Pulmonary artery endothelial cell (primary cell): ENCODE data around the gene ADGRL2. TPM values are rescaled to one million over a fixed set of nuclear protein-coding genes. Genes with fewer than 3 reads are reported as not detected.
A peak's percentile ranks its signal among the peaks of the same experiment; 100 is the strongest.

Source experiments
- DNase-seq: peaks from one replicate; pipeline ENCODE4 v3.0.0-alpha.2; 2011; ENCODE audit warnings: low read depth, low spot score
- total RNA-seq: library from RNA; depleted of rRNA; stranded (reverse); fragments of >200 nt; gene quantifications from 2 replicates; pipeline ENCODE4 v1.2.3, GENCODE V29; 2014

ADGRL2 gene
- total RNA-seq, 1 donor from 2014 or later, result 64.4 TPM

DNA sequence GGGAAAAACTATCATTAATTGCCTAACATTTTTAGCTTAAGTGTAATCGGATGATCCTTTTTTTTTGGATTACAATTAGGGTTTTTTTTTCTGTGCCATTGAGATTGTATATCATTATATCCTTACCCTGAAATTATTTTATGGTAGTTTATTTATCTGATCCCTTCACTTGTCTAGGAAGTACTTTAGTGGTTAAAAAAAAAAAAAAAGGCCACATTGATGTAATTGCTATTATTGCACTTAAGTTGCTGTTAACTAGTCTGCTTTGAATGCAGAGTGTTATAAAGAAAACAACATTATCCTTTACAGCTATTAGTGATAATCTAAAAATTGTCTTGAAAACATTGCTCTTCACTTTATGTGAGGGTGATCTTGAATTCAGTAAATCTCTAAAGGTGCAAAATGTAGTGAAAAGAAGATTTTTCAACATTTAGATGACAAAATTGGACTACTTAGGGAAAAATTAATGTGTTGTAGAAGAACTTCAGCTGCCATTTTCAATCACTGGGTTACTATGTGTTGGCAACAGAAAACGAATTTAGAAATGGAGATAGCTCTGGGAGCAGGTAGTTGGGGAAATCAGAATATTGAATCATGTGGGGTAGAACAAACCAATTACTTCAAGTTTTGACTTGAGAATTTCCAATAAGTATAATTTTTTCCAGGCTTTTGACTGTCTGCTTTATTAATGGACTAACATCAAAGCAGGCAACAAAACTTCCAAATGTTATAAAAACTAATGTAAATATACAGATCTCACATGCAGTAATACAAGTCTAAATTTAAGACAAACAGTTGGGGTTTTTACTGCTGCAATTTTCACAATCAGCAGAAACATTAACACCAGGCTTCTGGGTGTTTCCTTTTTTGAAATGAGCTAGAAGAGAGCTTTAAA, 5.0 kb downstream of the ADGRL2 start:
- no peak for DNase-seq

- DNase-seq, result no peak
These were observed 5.7 kb downstream of the ADGRL2 start for GRCh38 chr1:81806432-81806770.

GRCh38 chr1:81808760-81809159, 8.0 kb downstream of the ADGRL2 start:
- no peak for DNase-seq

- DNase-seq, result no peak
These were observed 9.1 kb downstream of the ADGRL2 start for GRCh38 chr1:81809808-81810207.

- no peak for DNase-seq
These were observed 11.1 kb downstream of the ADGRL2 start for GRCh38 chr1:81811757-81812371.

- no peak for DNase-seq
These were observed 12.0 kb downstream of the ADGRL2 start for GRCh38 chr1:81812712-81813111.

DNA sequence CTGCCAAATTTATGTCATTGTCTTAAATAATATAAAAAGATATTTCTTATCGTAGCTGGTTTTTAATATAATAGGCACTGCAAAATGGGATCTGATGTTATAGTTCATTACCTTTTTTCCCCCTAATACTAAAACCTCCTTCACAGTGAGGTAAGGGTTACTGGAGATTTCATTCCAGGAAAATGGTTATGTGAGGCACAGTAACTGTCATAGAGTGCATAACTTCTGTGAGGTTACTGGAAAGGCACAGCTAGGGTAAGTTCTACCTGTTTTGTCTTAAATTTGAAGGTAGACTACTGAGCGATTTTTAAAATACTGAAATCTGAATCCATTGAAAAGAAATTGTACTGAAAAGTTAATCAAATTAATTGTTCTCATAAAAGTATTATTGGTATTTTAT, 13.0 kb downstream of the ADGRL2 start:
- DNase-seq, result no peak

DNA sequence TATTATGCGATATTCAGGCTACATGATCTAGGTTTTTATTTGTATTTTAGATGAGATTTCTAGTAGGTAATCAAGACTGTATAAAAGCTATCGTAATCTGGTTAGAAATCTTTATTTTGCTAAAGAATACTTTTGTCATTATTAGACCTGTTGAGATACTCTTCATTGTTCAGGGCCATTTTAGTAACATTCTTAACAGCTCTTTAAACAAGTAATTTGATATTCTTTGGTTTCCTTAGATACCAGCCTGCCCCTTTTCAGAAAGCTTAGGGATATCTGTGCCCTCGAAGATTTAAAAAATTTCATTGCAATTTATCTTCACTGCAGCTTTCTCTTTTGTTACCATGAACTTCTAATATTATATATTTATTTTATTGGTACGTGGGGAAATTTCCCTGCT, 18.9 kb downstream of the ADGRL2 start:
- no peak for DNase-seq

DNA sequence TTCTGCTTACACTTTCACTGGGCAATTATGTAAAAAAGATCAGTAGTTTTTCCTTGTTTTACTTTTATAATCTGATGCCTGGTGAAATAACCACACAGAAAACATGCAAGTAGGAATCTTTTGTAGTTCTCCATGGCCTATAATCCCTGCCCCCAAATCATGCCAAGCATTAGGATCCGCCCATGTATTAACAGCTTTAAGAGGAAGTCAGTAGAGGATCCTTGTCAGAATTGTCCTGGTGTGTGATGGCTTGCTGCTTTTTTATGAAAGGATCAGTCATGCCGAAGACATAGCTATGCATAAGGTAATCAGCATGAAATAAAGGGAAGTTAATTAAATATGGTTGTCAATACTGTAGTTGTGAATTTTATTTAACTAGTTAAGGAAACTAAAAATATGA, 20.0 kb downstream of the ADGRL2 start:
- DNase-seq, result no peak

DNA sequence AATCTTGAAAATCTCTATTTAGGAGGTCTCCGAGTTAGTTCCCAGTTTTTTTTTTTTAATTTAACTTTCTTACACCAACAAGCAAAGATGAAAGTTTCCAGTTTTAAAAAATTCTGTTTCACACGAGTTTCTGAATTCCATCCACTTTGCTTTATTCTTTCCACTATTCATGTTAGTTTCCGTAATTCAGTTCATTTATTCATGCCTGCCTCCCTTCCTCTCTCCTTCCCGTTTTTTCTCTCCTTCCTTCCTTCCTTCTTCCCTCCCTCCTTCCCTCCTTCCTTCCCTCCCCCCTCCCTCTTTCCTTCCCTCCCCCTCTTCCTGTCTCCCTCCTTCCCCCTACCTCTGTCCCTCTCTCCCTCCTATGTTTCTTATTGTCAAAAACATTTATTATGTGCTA, 22.3 kb downstream of the ADGRL2 start:
- no peak for DNase-seq

DNA sequence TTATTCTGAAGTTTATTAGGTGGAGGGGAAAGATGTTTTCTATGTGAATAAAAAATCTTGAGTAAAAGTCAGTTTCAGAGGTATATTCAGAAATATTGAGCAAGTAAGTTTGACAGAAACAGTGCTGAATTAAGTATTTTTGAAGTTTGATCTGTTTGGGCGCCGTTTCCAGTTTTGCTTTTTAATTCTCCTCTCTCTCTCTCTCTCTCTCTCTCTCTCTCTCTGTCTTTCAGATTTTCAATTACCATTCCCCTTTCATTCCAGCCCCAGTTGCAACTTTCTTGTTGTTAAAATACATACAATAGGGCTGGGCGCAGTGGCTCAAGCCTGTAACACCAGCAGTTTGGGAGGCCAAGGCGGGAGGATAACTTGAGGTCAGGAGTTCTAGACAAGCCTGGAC, 24.0 kb downstream of the ADGRL2 start:
- no peak for DNase-seq

DNA sequence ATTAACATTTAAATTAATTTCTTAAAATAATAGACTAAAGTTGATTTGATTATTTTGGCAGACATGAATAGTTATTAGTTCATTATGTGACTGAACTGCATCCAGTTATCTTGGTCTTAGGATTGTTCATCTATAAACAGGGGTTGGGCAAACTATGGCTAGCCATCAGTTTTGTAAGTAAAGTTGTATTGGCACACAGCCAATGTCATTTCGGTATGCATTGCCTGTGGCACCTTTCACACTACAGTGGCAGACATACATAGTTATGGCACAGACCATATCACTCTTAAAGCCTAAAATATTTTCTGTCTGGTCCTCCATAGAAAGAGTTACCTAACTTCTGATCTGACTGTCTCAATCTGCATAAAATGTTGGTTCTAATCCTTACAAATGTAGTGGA, 27.2 kb downstream of the ADGRL2 start:
- no peak for DNase-seq

DNA sequence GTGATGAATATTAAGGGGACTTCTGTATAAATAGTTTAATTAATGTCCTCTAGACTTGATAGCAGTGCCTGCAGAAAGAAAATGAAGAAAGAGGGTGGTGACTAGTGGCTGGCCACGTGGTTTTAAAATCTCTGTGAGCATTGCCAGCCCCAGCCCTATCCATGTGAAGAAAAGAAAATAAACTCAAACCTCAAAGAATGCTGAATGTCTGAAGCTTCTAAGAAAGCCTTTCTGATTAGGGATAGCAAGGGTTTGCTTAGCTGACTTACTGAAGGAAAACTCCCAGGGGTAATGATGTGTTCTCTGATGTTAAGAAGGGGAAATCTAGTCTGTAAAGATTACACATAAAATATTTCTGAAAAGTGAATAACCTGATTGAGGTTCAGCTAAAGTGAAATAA, 31.8 kb downstream of the ADGRL2 start:
- no peak for DNase-seq

DNA sequence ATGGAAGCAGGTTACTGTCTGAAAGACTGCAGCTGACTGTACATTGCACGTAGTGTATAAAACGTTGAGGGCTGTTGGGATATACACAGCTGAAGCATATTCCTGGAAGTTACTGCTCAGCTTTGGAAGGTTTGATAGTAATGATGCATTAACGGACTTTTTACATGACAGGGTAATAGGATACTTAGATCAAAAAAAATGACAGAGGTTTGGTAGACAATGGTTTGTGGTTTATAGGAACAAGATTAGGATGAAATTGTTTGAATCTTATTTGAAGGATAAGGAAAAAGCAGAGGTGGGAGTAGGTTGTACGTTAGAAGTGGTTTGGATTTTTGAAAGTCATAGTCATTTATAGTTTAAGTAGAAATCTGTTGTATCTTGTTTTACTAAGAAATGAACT, 33.0 kb downstream of the ADGRL2 start:
- DNase-seq, result no peak

- DNase-seq, result no peak
These were observed 33.5 kb downstream of the ADGRL2 start for GRCh38 chr1:81834268-81834667.

GRCh38 chr1:81834921-81835698, 34.4 kb downstream of the ADGRL2 start:
- DNase-seq, result peak; percentile 87

- DNase-seq, result no peak
These were observed 35.4 kb downstream of the ADGRL2 start for GRCh38 chr1:81836007-81836626.

- no peak for DNase-seq
These were observed 38.0 kb downstream of the ADGRL2 start for GRCh38 chr1:81838600-81839218.

DNA sequence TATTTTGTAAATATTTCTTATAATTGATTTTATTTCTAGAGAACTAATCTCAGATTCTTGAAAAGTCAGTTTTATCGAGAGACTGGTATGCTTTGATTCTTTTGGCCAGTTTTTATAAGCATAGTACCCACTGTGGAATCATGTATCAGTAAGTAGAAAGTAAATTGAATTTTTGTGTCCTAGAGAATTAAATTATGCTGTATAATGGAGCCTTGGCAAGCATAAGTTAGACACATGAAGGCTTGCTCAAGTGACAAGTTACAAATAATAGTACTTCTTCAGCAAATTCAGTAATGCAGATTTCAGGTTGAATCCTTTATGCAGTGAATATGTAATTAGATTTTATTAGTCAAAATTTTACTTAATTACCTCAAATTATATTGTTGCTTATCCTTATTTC, 40.1 kb downstream of the ADGRL2 start:
- no peak for DNase-seq

DNA sequence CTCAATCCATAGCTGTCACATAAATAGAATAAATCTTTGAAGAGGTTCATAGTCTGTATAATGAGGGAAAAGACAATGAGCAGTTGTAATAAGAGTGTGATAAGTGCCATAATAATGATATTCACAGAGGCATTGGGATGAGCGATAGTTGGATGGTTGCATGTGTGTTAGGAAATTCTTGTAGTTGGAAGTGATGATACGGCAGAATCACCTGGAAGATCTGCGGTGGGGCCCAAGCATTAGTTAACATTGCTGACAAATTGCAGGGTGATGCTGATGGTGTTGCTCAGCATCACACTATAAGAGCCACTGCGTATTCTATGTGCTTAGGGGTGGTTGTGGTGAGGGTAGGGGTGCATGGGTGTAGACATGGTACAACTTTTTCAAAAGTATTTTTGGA, 41.1 kb downstream of the ADGRL2 start:
- DNase-seq, result no peak

DNA sequence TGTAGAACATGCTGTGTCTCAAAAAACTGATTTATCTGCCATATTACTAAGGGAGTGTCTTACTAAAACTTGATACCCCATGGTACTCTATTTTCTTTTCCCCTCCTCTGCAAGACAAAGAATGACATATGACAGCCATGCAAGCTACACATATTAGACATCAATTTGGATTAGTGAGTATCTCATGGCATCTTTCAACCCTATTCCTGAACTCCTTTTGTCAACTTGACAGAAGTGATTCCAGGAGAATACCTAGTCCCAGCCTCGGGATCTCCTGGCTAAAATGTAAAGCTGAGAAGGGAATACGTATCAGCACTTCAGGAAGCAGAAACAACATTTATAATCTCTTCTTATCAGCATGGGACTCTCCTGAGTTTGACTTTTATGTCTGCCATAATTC, 43.7 kb downstream of the ADGRL2 start:
- DNase-seq, result no peak

DNA sequence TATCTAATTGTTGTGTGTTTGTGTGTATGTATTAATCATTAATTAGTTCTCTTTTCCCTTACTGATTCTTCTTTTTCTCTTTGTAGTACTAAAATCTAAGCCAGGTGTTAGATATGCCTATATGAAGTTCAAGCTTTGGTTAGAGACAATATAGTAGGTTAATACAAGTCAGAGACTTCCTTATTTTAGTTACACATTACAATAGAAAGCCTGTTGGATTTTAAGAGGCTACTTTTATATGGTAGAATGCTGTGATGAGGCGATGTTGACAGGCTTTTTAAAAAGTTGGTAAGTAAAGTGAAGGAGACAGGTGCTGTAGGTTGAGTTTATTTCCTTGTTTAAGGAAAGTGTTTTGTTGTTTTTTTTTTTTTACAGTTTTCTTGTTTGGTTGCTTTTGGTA, 45.9 kb downstream of the ADGRL2 start:
- DNase-seq, result no peak
